GM12878 (cell line): Measurements from ENCODE around the gene FBXO42. TPM values are rescaled to one million over a fixed set of nuclear protein-coding genes. Genes with fewer than 3 reads are reported as not detected.
A peak's percentile ranks its signal among the peaks of the same experiment; 100 is the strongest.

Experiments
- ATAC-seq: fragments of 200-7000 bp; cut with Tn5 transposase; 3 replicates; pipeline ENCODE4 v1.9.1; 2020; ENCODE audit warnings: mild to moderate bottlenecking, moderate library complexity
- BruUV-seq: library from RNA; stranded (reverse); fragments of 400-500 nt; replicated peaks from 2 replicates; lab custom pipeline; 2021; lab: Mats Ljungman, UMichigan
- CTCF ChIA-PET: fragments of 300-600 bp; sonication (Branson Sonifier 250); formaldehyde crosslinking; extraction: SDS; loops from one replicate; lab custom pipeline; 2021; ENCODE audit warnings: inconsistent platforms; lab: Yijun Ruan, JAX
- POLR2A ChIA-PET: fragments of 350-600 bp; formaldehyde crosslinking; extraction: SDS; loops from one replicate; lab custom pipeline; 2021; ENCODE audit warnings: inconsistent platforms; lab: Charles Lee
- RAD21 ChIA-PET: fragments of 300-600 bp; sonication (Branson Sonifier 250); formaldehyde crosslinking; loops from one replicate; lab custom pipeline; 2023; ENCODE audit warnings: antibody characterized with exemption; ENCODE audit not compliant: unreplicated experiment; lab: Charles Lee
- SMC1A ChIA-PET: fragments of 300-600 bp; sonication (Branson Sonifier 250); formaldehyde crosslinking; loops from one replicate; lab custom pipeline; 2023; ENCODE audit not compliant: unreplicated experiment, uncharacterized antibody; lab: Charles Lee
- DNase-seq: peaks from one replicate; pipeline ENCODE4 v3.0.0-alpha.2; 2011; ENCODE audit warnings: low read depth, low spot score
- FAIRE-seq: peaks from 3 replicates; lab custom pipeline; 2011; peaks lifted over from hg19 to GRCh38; lab: Jason Lieb, UNC
- H2AFZ ChIP-seq: 2 replicates; pipeline ENCODE4 v1.6.0; 2011; ENCODE audit warnings: low read depth, low read length, control low read depth; ENCODE audit not compliant: control insufficient read depth
- H3K27ac ChIP-seq: 2 replicates; pipeline ENCODE4 v1.5.1; 2011; ENCODE audit warnings: control low read depth; ENCODE audit not compliant: control insufficient read depth, insufficient read depth
- H3K27me3 ChIP-seq, 2 experiments: replicated peaks in 1 of 2; 2 replicates each; pipeline versions ENCODE4 v1.6.0 to v1.6.1; 2011; ENCODE audit warnings: low read length in 1 of 2; ENCODE audit not compliant: control insufficient read depth in 2 of 2, insufficient read depth in 2 of 2
- H3K36me3 ChIP-seq, 2 experiments: 2 replicates each; pipeline ENCODE4 v1.5.1; 2011; ENCODE audit warnings: low read length in 1 of 2; ENCODE audit not compliant: control insufficient read depth in 2 of 2, insufficient read depth in 2 of 2
- H3K4me1 ChIP-seq: 2 replicates; pipeline ENCODE4 v1.6.1; 2011; ENCODE audit warnings: mild to moderate bottlenecking, low read length, moderate library complexity, mixed read lengths; ENCODE audit not compliant: control insufficient read depth, insufficient read depth
- H3K4me2 ChIP-seq: 2 replicates; pipeline ENCODE4 v1.6.0; 2011; ENCODE audit warnings: control low read depth; ENCODE audit not compliant: control insufficient read depth, insufficient read depth
- H3K4me3 ChIP-seq: fragments of 200-600 bp; sonication (generic); 2 replicates; pipeline ENCODE4 v1.5.1; 2016
- H3K79me2 ChIP-seq: 2 replicates; pipeline ENCODE4 v1.6.0; 2011; ENCODE audit warnings: low read length; ENCODE audit not compliant: control insufficient read depth, insufficient read depth
- H3K9ac ChIP-seq: 2 replicates; pipeline ENCODE4 v1.8.0; 2011; ENCODE audit warnings: low read length, control low read depth, mixed read lengths; ENCODE audit not compliant: control insufficient read depth, insufficient read depth
- H3K9me3 ChIP-seq: replicated peaks from 3 replicates; pipeline ENCODE4 v1.5.1; 2011; ENCODE audit warnings: mild to moderate bottlenecking, low read length; ENCODE audit not compliant: control insufficient read depth, insufficient read depth
- H4K20me1 ChIP-seq: 2 replicates; pipeline ENCODE4 v1.6.0; 2011; ENCODE audit not compliant: control insufficient read depth, insufficient read depth
- ATF2 ChIP-seq: IDR thresholded peaks from 2 replicates; pipeline ENCODE4 v1.6.1; 2012; ENCODE audit warnings: low read length, inconsistent platforms
- CEBPB ChIP-seq, 2 experiments: fragments of 150-350 bp in 1 of 2; IDR thresholded peaks; 2 replicates each; pipeline ENCODE4 v1.6.1; 2012 to 2014; ENCODE audit warnings: low read depth in 2 of 2, low read length in 2 of 2, borderline replicate concordance in 1 of 2, inconsistent platforms in 1 of 2
- HDAC2 ChIP-seq: fragments of 200-600 bp; sonication (generic); IDR thresholded peaks from 2 replicates; pipeline ENCODE4 v1.6.1; 2017
- HDAC6 ChIP-seq: fragments of 200-600 bp; sonication (generic); IDR thresholded peaks from one replicate; pipeline ENCODE4 v1.8.0; 2017; ENCODE audit warnings: antibody characterized with exemption; ENCODE audit not compliant: unreplicated experiment
- IRF4 ChIP-seq: IDR thresholded peaks from 2 replicates; pipeline ENCODE4 v1.6.1; 2011; ENCODE audit warnings: low read depth, low read length
- LARP7 ChIP-seq: fragments of 450-650 bp; IDR thresholded peaks from 2 replicates; pipeline ENCODE4 v1.6.1; 2017; ENCODE audit warnings: mild to moderate bottlenecking
- MYC ChIP-seq: IDR thresholded peaks from 2 replicates; pipeline ENCODE4 v1.6.1; 2011; ENCODE audit warnings: mild to moderate bottlenecking, low read length, moderate library complexity, inconsistent platforms; ENCODE audit not compliant: insufficient read depth, insufficient replicate concordance, insufficient read length, severe bottlenecking
- NR2C2 ChIP-seq: IDR thresholded peaks from 2 replicates; pipeline ENCODE4 v1.6.1; 2011; ENCODE audit warnings: borderline replicate concordance, low read depth; ENCODE audit not compliant: control insufficient read depth, insufficient read length
- POLR2A ChIP-seq: IDR thresholded peaks from 2 replicates; pipeline ENCODE4 v1.6.1; 2011; ENCODE audit warnings: low read depth, mild to moderate bottlenecking, low read length
- RAD21 ChIP-seq: IDR thresholded peaks from 2 replicates; pipeline ENCODE4 v1.6.1; 2011; ENCODE audit warnings: mild to moderate bottlenecking, low read depth, low read length, moderate library complexity; ENCODE audit not compliant: insufficient read depth
- RUNX3 ChIP-seq: IDR thresholded peaks from 2 replicates; pipeline ENCODE4 v1.6.1; 2012; ENCODE audit warnings: low read length, inconsistent platforms
- SMARCA5 ChIP-seq: fragments of 450-650 bp; IDR thresholded peaks from 2 replicates; pipeline ENCODE4 v1.6.1; 2017; ENCODE audit warnings: mild to moderate bottlenecking
- TARDBP ChIP-seq: IDR thresholded peaks from 2 replicates; pipeline ENCODE4 v1.6.1; 2016; ENCODE audit warnings: borderline replicate concordance
- TCF3 ChIP-seq: IDR thresholded peaks from 2 replicates; pipeline ENCODE4 v1.6.1; 2012; ENCODE audit warnings: low read depth, mild to moderate bottlenecking, low read length, borderline replicate concordance; ENCODE audit not compliant: insufficient read depth
- USF1 ChIP-seq: IDR thresholded peaks from 2 replicates; pipeline ENCODE4 v1.6.1; 2011; ENCODE audit warnings: borderline replicate concordance, low read depth, mild to moderate bottlenecking, moderate library complexity, mixed read lengths, low read length; ENCODE audit not compliant: insufficient read depth; ENCODE audit errors: extremely low read length
- ZBTB40 ChIP-seq: fragments of 450-650 bp; IDR thresholded peaks from 2 replicates; pipeline ENCODE4 v1.6.1; 2016; ENCODE audit warnings: mild to moderate bottlenecking, moderate library complexity, borderline replicate concordance
- WGBS: methylation state at CpG from one replicate; pipeline ENCODE4 v1.1.6; 2016; ENCODE audit warnings: low lambda C conversion rate; ENCODE audit not compliant: insufficient replicate concordance, insufficient coverage; ENCODE audit errors: missing lambda C conversion rate; 5-methylcytosine and 5-hydroxymethylcytosine counted together
- in situ Hi-C: fragments of 300-500 bp; cut with MboI; formaldehyde crosslinking; loops from 9 replicates; pipeline ENCODE4 v1.14.3; 2018; ENCODE audit warnings: mixed read lengths
- intact Hi-C: fragments of 100-400 bp; cut with micrococcal nuclease; formaldehyde crosslinking; loops from one replicate; pipeline ENCODE4 v1.14.2; 2022; ENCODE audit not compliant: unreplicated experiment
- polyA plus RNA-seq, 11 experiments: library from polyadenylated mRNA; depleted of rRNA in 4 of 11; unstranded in 6 of 11; stranded (reverse) in 5 of 11; fragments of >200 nt; fragmentation: Nextera tagmentation in 4 of 11; fragmentation: Illumina TruSeq in 1 of 11; extraction: Ambion mirVana in 4 of 11; extraction: Trizol in 1 of 11; gene quantifications; 1 replicate in 1 of 11; 2 replicates in 10 of 11; pipeline versions ENCODE4 v1.2.1 to v1.2.3, GENCODE V29; 2011 to 2016; ENCODE audit warnings: inconsistent platforms in 2 of 11, missing spikeins in 2 of 11, low read depth in 1 of 11
- total RNA-seq, 4 experiments: library from RNA; depleted of rRNA in 3 of 4; stranded (reverse); fragments of >200 nt in 3 of 4; fragmentation: Illumina TruSeq in 1 of 4; extraction: Trizol in 1 of 4; gene quantifications; 2 replicates each; pipeline versions ENCODE4 v1.2.1 to v1.2.3, GENCODE V29; 2013 to 2021

The FBXO42 gene
- total and polyA plus RNA-seq, 10 of the 15 experiments (the other 5 are each of a cell fraction or from before 2014, with no cell fraction given) = 6.1 to 23.8 (median 15.2) TPM

GRCh38 chr1:16367258-16367967 lies 15.1 kb upstream of the FBXO42 start:
- intact Hi-C loops (loop anchor here (1.0 to 5.0 kb wide), 5 partner anchors 20 to 520 kb away; partner anchors contain the start of genes CPLANE2, NECAP2 and SPEN), in situ Hi-C loops (no loop called here)
- H4K20me1 ChIP-seq = no peaks in the 10 kb centered on the region
- H3K4me2 ChIP-seq = 0 out of 2 replicates have a peak overlapping the region, but pooled peaks have one; percentile 7
- RAD21 ChIA-PET = interaction anchor here (0.7 to 3.2 kb wide), 8 partner anchors 14 to 130 kb away, joined by 3 to 37 read pairs (median 4); no protein-coding TSS in a partner anchor
- peak overlapping the region; percentile 91 for H3K9ac ChIP-seq
- WGBS = under 1% methylated on average over 40 of the region's 47 CpGs
- peaks cover 49% of the 10 kb centered on the region for H3K79me2 ChIP-seq
- peak overlapping the region; percentile 91 for H3K4me3 ChIP-seq
- H3K27me3 ChIP-seq = no peaks in the 10 kb centered on the region
- TSS peak; percentile 86 for BruUV-seq
- ATAC-seq = peak; percentile 79
- H2AFZ ChIP-seq = peak overlapping the region; percentile 52; the same call in 1 of the 2 replicates
- no peaks in the 10 kb centered on the region for H3K9me3 ChIP-seq
- CTCF ChIA-PET = interaction anchor here (0.7 to 5.7 kb wide), 3 partner anchors 8 to 20 kb away, joined by 3 to 30 read pairs (median 3); no protein-coding TSS in a partner anchor
- DNase-seq = peak; percentile 94
- peak; percentile 75 for FAIRE-seq
- POLR2A ChIA-PET = interaction anchor here (0.7 to 3.2 kb wide), 8 partner anchors 13 to 294 kb away, joined by 3 to 34 read pairs (median 6); partner anchors contain the start of genes CPLANE2, FAM131C, FBXO42 and NECAP2
- peaks cover 4% of the 10 kb centered on the region; the same call in 1 of the 2 replicates for H3K4me1 ChIP-seq
- H3K27ac ChIP-seq = peak overlapping the region; percentile 96
- SMC1A ChIA-PET = interaction anchor here (1.0 to 5.8 kb wide), 7 partner anchors 13 to 288 kb away, joined by 3 to 43 read pairs (median 10); partner anchors contain the start of genes FBXO42 and NECAP2
- no peaks in the 10 kb centered on the region for H3K36me3 ChIP-seq
- peak; percentile 90 for TF ChIP-seq RUNX3
- TF ChIP-seq HDAC2 = no peak
- 0 out of 4 replicates have a peak, but pooled peaks of 1 of the 2 experiments have one; percentile 6 for TF ChIP-seq CEBPB (IDR thresholded peaks at IDR 0.05; ENCODE audit: borderline replicate concordance in 1 of 2, low read depth in 2 of 2, low read length in 2 of 2)
- TF ChIP-seq LARP7 = 0 out of 2 replicates have a peak, but pooled peaks have one; percentile 44
- TF ChIP-seq MYC = peak; percentile 54
- peak; percentile 77 for TF ChIP-seq POLR2A
- 0 out of 2 replicates have a peak, but pooled peaks have one; percentile 6 for TF ChIP-seq TCF3
- TF ChIP-seq RAD21 = no peak
- TF ChIP-seq HDAC6 = no peak
- no peak for TF ChIP-seq ZBTB40
- 0 out of 2 replicates have a peak, but pooled peaks have one; percentile 42 for TF ChIP-seq IRF4
- peak; percentile 51; the same call in 1 of the 2 replicates for TF ChIP-seq ATF2
- no peak for TF ChIP-seq SMARCA5
- no peak for TF ChIP-seq USF1
- no peak; the same call in 1 of the 2 replicates for TF ChIP-seq TARDBP
- no peak for TF ChIP-seq NR2C2
